Hepatocyte (in vitro differentiated cells): ENCODE data around the gene LAMB2.

Source experiments
- EZH2 ChIP-seq: fragments of 200-600 bp; sonication (generic); IDR thresholded peaks from 2 replicates; pipeline ENCODE4 v1.6.1; 2016; ENCODE audit warnings: antibody characterized with exemption, mild to moderate bottlenecking, borderline replicate concordance
- EZH2phosphoT487 ChIP-seq: fragments of 200-600 bp; sonication (generic); IDR thresholded peaks from one replicate; pipeline ENCODE4 v1.6.1; 2018; ENCODE audit warnings: antibody characterized with exemption, mild to moderate bottlenecking, low read depth, moderate library complexity; ENCODE audit not compliant: unreplicated experiment, severe bottlenecking
- TF ChIP-seq, protein P1 (sequence below): fragments of 200-600 bp; sonication (generic); IDR thresholded peaks from 2 replicates; pipeline ENCODE4 v1.5.1; 2016; ENCODE audit warnings: antibody characterized with exemption, mild to moderate bottlenecking; ENCODE audit not compliant: poor library complexity

DNA sequence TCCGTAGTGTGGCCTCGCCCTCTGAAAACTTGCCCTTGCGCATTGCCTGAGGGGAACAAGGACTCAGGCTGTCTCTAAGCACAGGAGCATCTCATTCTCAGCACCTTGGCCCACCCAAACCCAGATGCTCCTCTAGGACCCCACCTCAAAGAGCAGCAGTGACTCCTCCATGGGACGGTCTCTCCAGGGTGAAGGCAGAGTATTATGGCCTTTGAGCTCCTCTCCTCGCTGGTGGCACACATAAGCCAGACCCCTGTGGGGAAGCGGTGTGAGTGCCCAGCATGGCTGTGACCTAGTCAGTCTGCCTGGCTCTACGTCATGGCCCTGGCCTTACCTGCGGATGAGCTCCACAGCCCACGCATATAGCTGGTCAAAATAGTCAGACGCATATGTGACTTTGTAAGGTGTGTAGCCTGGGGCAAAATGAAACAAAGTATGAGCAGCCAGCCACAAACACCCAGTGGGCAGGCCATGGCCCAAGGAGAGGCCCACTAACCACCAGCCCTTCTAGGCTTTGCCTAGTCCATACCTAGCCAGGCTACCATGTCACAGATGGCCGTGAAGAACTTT is 32.7 kb downstream of the LAMB2 start:
- TF ChIP-seq, protein P1, sequence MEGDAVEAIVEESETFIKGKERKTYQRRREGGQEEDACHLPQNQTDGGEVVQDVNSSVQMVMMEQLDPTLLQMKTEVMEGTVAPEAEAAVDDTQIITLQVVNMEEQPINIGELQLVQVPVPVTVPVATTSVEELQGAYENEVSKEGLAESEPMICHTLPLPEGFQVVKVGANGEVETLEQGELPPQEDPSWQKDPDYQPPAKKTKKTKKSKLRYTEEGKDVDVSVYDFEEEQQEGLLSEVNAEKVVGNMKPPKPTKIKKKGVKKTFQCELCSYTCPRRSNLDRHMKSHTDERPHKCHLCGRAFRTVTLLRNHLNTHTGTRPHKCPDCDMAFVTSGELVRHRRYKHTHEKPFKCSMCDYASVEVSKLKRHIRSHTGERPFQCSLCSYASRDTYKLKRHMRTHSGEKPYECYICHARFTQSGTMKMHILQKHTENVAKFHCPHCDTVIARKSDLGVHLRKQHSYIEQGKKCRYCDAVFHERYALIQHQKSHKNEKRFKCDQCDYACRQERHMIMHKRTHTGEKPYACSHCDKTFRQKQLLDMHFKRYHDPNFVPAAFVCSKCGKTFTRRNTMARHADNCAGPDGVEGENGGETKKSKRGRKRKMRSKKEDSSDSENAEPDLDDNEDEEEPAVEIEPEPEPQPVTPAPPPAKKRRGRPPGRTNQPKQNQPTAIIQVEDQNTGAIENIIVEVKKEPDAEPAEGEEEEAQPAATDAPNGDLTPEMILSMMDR: no peak
- no peak for TF ChIP-seq EZH2
- no peak for TF ChIP-seq EZH2phosphoT487
